Chondrocyte (in vitro differentiated cells): ENCODE measurements around the gene NEMP2. TPM values are rescaled to one million over a fixed set of nuclear protein-coding genes. Genes with fewer than 3 reads are reported as not detected.

ENCODE experiments used
- DNase-seq: peaks from one replicate; pipeline ENCODE4 v3.0.0; 2021; ENCODE audit warnings: mixed read lengths, low spot score
- H3K27ac Mint-ChIP-seq: one replicate; pipeline ENCODE4 v1.8.0; 2021; ENCODE audit warnings: mild to moderate bottlenecking, moderate library complexity, mixed read lengths; ENCODE audit not compliant: unreplicated experiment
- H3K27me3 Mint-ChIP-seq: 2 replicates; pipeline ENCODE4 v1.8.0; 2021; ENCODE audit warnings: low read depth, mixed read lengths
- H3K36me3 Mint-ChIP-seq: 2 replicates; pipeline ENCODE4 v1.8.0; 2021; ENCODE audit warnings: low read depth, mixed read lengths
- H3K4me1 Mint-ChIP-seq: 2 replicates; pipeline ENCODE4 v1.8.0; 2021; ENCODE audit warnings: low read depth, mild to moderate bottlenecking, mixed read lengths
- H3K4me3 Mint-ChIP-seq: one replicate; pipeline ENCODE4 v1.8.0; 2021; ENCODE audit warnings: mild to moderate bottlenecking, moderate library complexity, mixed read lengths; ENCODE audit not compliant: unreplicated experiment
- H3K9me3 Mint-ChIP-seq: 2 replicates; pipeline ENCODE4 v1.8.0; 2021; ENCODE audit warnings: low read depth, mixed read lengths
- total RNA-seq: library from RNA; stranded (reverse); gene quantifications from 3 replicates; pipeline ENCODE4 v1.2.1, GENCODE V29; 2021
- TF ChIP-seq, protein P1 (sequence below): fragments of 200-600 bp; sonication (generic); IDR thresholded peaks from 2 replicates; pipeline ENCODE4 v1.5.0; 2021; ENCODE audit warnings: antibody characterized with exemption, mild to moderate bottlenecking, moderate library complexity

The NEMP2 gene
- total RNA-seq, 1 donor from 2014 or later, result 8.9 TPM

DNA sequence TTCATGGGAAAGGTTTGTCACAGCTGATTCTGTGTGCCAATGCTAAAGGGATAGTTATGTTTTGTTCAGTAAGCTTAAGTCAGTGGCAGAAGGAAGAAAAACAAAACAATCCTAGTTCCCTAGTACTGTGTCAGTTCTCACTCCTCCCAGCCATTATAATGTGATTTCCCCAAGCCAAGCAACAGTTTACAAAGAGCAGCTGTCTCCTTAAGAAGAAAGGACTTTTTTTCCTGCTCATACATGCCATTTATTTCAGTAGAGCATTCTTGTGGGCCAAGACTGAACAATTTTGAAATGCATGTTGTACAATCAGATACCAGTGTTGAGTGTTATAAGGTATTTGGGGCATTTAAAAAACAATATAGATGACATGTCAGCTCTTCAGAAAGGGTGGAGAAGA lies 52.1 kb downstream of the NEMP2 start:
- H3K27me3 Mint-ChIP-seq, result no peaks in the 10 kb centered on the region
- H3K4me3 Mint-ChIP-seq, result no peak overlapping the region
- peaks cover 2% of the 10 kb centered on the region for H3K9me3 Mint-ChIP-seq
- peaks cover 6% of the 10 kb centered on the region for H3K4me1 Mint-ChIP-seq
- TF ChIP-seq, protein P1, sequence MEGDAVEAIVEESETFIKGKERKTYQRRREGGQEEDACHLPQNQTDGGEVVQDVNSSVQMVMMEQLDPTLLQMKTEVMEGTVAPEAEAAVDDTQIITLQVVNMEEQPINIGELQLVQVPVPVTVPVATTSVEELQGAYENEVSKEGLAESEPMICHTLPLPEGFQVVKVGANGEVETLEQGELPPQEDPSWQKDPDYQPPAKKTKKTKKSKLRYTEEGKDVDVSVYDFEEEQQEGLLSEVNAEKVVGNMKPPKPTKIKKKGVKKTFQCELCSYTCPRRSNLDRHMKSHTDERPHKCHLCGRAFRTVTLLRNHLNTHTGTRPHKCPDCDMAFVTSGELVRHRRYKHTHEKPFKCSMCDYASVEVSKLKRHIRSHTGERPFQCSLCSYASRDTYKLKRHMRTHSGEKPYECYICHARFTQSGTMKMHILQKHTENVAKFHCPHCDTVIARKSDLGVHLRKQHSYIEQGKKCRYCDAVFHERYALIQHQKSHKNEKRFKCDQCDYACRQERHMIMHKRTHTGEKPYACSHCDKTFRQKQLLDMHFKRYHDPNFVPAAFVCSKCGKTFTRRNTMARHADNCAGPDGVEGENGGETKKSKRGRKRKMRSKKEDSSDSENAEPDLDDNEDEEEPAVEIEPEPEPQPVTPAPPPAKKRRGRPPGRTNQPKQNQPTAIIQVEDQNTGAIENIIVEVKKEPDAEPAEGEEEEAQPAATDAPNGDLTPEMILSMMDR, result no peak
- DNase-seq, result no peak
- H3K27ac Mint-ChIP-seq, result no peak overlapping the region
- peaks cover 3% of the 10 kb centered on the region for H3K36me3 Mint-ChIP-seq

DNA sequence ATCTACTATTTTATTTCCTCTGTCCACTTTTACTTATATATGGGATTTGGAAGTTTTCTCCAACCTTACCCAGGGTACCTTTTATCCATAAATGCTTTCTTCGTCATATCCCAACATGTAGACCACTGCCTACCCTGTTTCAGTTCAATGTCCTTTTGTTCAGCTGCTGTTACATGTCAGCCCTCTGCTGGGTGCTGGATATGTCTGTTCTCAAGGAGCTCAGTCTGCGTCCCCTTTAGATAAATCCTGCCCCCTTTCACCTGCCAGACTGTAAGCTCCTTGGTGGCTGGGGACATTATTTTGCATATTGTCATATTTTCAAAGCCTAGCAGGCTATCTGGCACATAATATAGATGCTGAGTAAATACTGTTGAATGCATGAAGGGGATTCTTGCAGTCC lies 53.2 kb downstream of the NEMP2 start:
- TF ChIP-seq, protein P1, result no peak
- no peak for DNase-seq
- no peak overlapping the region for H3K4me3 Mint-ChIP-seq
- H3K36me3 Mint-ChIP-seq, result peaks cover 2% of the 10 kb centered on the region
- peaks cover 2% of the 10 kb centered on the region for H3K9me3 Mint-ChIP-seq
- H3K4me1 Mint-ChIP-seq, result peaks cover 6% of the 10 kb centered on the region
- no peaks in the 10 kb centered on the region for H3K27me3 Mint-ChIP-seq
- no peak overlapping the region for H3K27ac Mint-ChIP-seq

GRCh38 chr2:190478572-190479195 lies 55.8 kb downstream of the NEMP2 start:
- Mint-ChIP-seq H3K27me3 (no peaks in the 10 kb centered on the region), H3K9me3 (peaks cover 5% of the 10 kb centered on the region), H3K4me1 (peaks cover 6% of the 10 kb centered on the region), H3K27ac (no peak overlapping the region), H3K4me3 (no peak overlapping the region), H3K36me3 (peaks cover 3% of the 10 kb centered on the region)
- TF ChIP-seq, protein P1, result no peak
- DNase-seq, result no peak

DNA sequence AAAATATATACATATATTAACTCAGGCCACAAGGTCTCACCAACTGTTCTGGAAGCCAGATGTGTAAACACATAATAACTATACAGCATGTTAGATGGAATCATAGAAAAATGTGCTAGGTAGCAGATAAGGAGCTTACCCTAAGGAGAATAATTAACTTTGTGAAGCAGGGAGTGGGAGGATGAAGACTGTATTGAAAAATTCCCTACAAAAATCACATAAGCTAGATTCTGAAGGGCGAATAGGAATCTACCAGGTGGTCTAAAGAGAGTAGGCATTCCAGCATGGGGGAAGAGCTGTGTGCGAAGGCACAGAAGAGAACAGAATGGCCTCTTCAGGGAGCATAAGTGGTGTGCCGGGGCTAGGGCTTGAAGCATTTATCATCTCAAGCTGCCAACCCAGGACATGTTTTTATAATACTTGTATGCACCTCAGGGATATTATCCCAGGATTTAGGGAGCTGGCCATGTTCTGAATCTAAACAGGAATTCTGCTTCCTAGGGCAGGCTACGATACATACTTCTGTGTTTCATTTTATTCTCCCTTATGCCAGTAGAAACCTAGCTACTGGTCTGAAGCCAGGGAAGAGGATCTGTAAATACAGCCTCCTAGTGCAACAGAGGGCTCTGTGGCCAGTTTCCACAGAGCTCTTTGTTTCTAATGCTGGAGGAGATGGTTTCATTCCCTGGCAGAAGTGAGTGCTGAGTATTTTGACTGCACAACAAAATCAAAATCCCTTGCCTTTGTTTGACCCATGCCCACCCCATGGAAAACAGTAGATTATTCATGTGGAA lies 56.7 kb downstream of the NEMP2 start:
- Mint-ChIP-seq H3K36me3 (peaks cover 7% of the 10 kb centered on the region), H3K27ac (no peak overlapping the region), H3K27me3 (no peaks in the 10 kb centered on the region), H3K4me1 (peaks cover 6% of the 10 kb centered on the region), H3K4me3 (no peak overlapping the region), H3K9me3 (peaks cover 10% of the 10 kb centered on the region)
- TF ChIP-seq, protein P1, result no peak
- DNase-seq, result no peak

DNA sequence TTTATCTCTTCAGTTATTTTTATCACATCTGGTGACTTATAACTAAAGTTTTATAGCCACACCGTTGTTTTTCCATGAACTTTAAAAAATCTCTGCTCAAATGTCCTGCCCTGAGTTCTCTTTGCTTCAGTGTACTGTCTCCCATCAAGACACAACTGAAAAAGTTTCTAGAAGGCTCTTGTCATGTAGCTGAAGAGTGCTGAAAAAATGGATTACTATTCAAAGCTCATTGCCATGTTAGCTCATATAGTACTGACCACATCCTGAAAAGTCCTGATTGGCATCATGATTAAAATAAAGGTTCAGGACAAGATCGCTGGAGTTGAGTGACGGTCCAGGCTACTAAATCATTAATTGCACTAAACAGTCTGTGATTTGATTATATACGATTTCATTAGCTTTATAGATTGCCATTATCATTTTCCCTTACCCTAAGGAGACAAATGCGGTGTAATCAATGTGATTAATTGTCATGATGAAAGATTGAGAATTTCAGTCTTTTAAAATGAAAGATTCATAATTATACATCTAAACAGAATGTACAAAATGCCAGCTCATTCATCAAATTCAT lies 64.2 kb downstream of the NEMP2 start:
- Mint-ChIP-seq H3K4me1 (peaks cover 41% of the 10 kb centered on the region), H3K27me3 (no peaks in the 10 kb centered on the region), H3K4me3 (no peak overlapping the region), H3K9me3 (peaks cover 12% of the 10 kb centered on the region), H3K36me3 (peaks cover 9% of the 10 kb centered on the region), H3K27ac (peak overlapping the region; percentile 49)
- TF ChIP-seq, protein P1, result no peak
- DNase-seq, result no peak
